Measurements from ENCODE around the gene B3GAT1. TPM values are rescaled to one million over a fixed set of nuclear protein-coding genes. Genes with fewer than 3 reads are reported as not detected.

Gene B3GAT1
- total RNA-seq, 2 experiments from 2014 or later = 0.14 to 0.22 TPM

- peaks cover 28% of the 10 kb centered on the region for H3K4me1 ChIP-seq (ENCODE audit: insufficient read depth, low read length)
- no peak overlapping the region for H3K27ac ChIP-seq (ENCODE audit: low read depth in 1 of 2, low read length in 2 of 2)
- H3K36me3 ChIP-seq (ENCODE audit: insufficient read depth, low read length) = no peaks in the 10 kb centered on the region
- POLR2A ChIA-PET = no interaction called here
- Mint-ChIP-seq H3K27ac (no peak overlapping the region), H3K4me3 (no peak overlapping the region), H3K9me3 (no peaks in the 10 kb centered on the region), H3K4me1 (ENCODE audit: low read depth) (peaks cover 19% of the 10 kb centered on the region), H3K27me3 (peaks cover 34% of the 10 kb centered on the region), H3K36me3 (ENCODE audit: low read depth) (no peaks in the 10 kb centered on the region)
- no peak overlapping the region for H3K4me3 ChIP-seq (ENCODE audit: low read length)
- intact Hi-C loops (cut with DNase I, micrococcal nuclease) = no loop called here
- no peak for TF ChIP-seq CTCF (IDR thresholded peaks at IDR 0.05)
- DNase-seq (no peak), ATAC-seq (ENCODE audit: poor library complexity) (no peak)
- CTCF ChIA-PET = no interaction called here
- peaks cover 12 to 18% of the 10 kb centered on the region in 2 experiments for H3K27me3 ChIP-seq (ENCODE audit: control insufficient read depth in 1 of 2, insufficient read depth in 2 of 2, low read length in 2 of 2)
- H3K9me3 ChIP-seq (ENCODE audit: control insufficient read depth in 1 of 2, insufficient read depth in 1 of 2, low read length in 2 of 2) = peaks cover 0 to 15% of the 10 kb centered on the region in 2 experiments
Observed at GRCh38 chr11:134385171-134385570, 26.9 kb downstream of the B3GAT1 start.

- DNase-seq (no peak), ATAC-seq (ENCODE audit: poor library complexity) (no peak)
- H3K27ac ChIP-seq (ENCODE audit: low read depth in 1 of 2, low read length in 2 of 2) = no peak overlapping the region
- no peaks in the 10 kb centered on the region for H3K36me3 ChIP-seq (ENCODE audit: insufficient read depth, low read length)
- H3K27me3 Mint-ChIP-seq = peaks cover 34% of the 10 kb centered on the region
- no peak overlapping the region for H3K27ac Mint-ChIP-seq
- no peak for TF ChIP-seq CTCF (IDR thresholded peaks at IDR 0.05)
- ChIA-PET CTCF (no interaction called here), POLR2A (no interaction called here)
- no peaks in the 10 kb centered on the region for H3K36me3 Mint-ChIP-seq (ENCODE audit: low read depth)
- peaks cover 0 to 17% of the 10 kb centered on the region in 2 experiments for H3K9me3 ChIP-seq (ENCODE audit: control insufficient read depth in 1 of 2, insufficient read depth in 1 of 2, low read length in 2 of 2)
- intact Hi-C loops (cut with DNase I, micrococcal nuclease) = no loop called here
- no peaks in the 10 kb centered on the region for H3K9me3 Mint-ChIP-seq
- H3K4me1 Mint-ChIP-seq (ENCODE audit: low read depth) = peaks cover 19% of the 10 kb centered on the region
- H3K4me1 ChIP-seq (ENCODE audit: insufficient read depth, low read length) = peaks cover 28% of the 10 kb centered on the region
- no peak overlapping the region for H3K4me3 ChIP-seq (ENCODE audit: low read length)
- no peak overlapping the region for H3K4me3 Mint-ChIP-seq
- H3K27me3 ChIP-seq (ENCODE audit: control insufficient read depth in 1 of 2, insufficient read depth in 2 of 2, low read length in 2 of 2) = peaks cover 12 to 18% of the 10 kb centered on the region in 2 experiments
Observed at GRCh38 chr11:134384406-134384805, 27.6 kb downstream of the B3GAT1 start.

GRCh38 chr11:134383576-134384221 lies 28.3 kb downstream of the B3GAT1 start:
- ATAC-seq (ENCODE audit: poor library complexity) = no peak
- no peaks in the 10 kb centered on the region for H3K36me3 ChIP-seq (ENCODE audit: insufficient read depth, low read length)
- H3K4me1 ChIP-seq (ENCODE audit: insufficient read depth, low read length) = peaks cover 28% of the 10 kb centered on the region
- H3K4me3 ChIP-seq (ENCODE audit: low read length) = no peak overlapping the region
- TF ChIP-seq CTCF (IDR thresholded peaks at IDR 0.05) = no peak
- H3K9me3 ChIP-seq (ENCODE audit: control insufficient read depth in 1 of 2, insufficient read depth in 1 of 2, low read length in 2 of 2) = peaks cover 0 to 13% of the 10 kb centered on the region in 2 experiments
- DNase-seq = no peak
- no peak overlapping the region for H3K27ac ChIP-seq (ENCODE audit: low read depth in 1 of 2, low read length in 2 of 2)
- ChIA-PET POLR2A (no interaction called here), CTCF (no interaction called here)
- Mint-ChIP-seq H3K36me3 (ENCODE audit: low read depth) (no peaks in the 10 kb centered on the region), H3K27me3 (peaks cover 34% of the 10 kb centered on the region), H3K4me1 (ENCODE audit: low read depth) (peaks cover 19% of the 10 kb centered on the region), H3K27ac (no peak overlapping the region), H3K9me3 (no peaks in the 10 kb centered on the region), H3K4me3 (no peak overlapping the region)
- H3K27me3 ChIP-seq (ENCODE audit: control insufficient read depth in 1 of 2, insufficient read depth in 2 of 2, low read length in 2 of 2) = peaks cover 11 to 18% of the 10 kb centered on the region in 2 experiments
- intact Hi-C loops (cut with DNase I, micrococcal nuclease) = no loop called here
